Lower leg skin (tissue), 3 donors: ENCODE data around the gene HOXC9.

Experiments
- CTCF ChIP-seq, 3 donors: fragments of 450-650 bp; IDR thresholded peaks; one replicate each; pipeline ENCODE4 v1.5.1; 2016; ENCODE audit warnings: antibody characterized with exemption in 3 of 3, mild to moderate bottlenecking in 3 of 3, moderate library complexity in 2 of 3
- POLR2A ChIP-seq, 2 donors: fragments of 450-650 bp; IDR thresholded peaks; one replicate each; pipeline ENCODE4 v1.6.1; 2016 to 2017; ENCODE audit warnings: antibody characterized with exemption in 2 of 2, mild to moderate bottlenecking in 1 of 2, moderate library complexity in 1 of 2

DNA sequence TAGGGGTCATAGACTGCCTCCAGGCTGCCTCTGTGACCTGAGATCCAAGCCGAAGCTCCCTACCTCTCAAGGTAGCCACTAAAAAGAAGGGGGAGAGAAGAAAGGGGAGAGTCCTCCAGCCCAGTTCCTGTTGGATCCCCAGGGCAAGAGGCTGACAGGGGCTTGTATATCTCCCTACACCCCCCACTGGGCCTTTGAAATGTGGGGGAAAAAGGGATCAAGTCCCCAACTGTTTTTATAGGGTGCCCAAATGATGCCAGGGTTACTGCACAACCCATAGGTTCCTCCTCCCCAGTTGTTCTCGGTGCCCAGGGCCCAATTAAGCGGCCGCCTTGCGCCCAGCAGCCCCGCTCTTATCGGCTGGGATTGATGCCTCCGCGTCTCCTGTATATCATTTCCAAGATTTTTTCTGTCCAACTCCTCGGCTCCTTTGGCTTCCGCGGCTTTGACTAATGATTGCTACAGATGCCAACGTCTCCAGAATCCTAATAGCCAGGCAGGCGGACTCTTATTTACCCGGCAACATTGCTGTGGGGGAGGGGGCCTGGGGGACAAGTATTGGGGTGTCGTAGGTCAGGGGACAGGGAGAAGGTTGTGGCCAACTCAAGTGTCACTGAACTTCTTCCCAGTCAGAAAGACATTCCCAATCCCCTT, 46.0 kb downstream of the HOXC9 start:
- TF ChIP-seq CTCF (IDR thresholded peaks at IDR 0.05), result no peak
- TF ChIP-seq POLR2A (IDR thresholded peaks at IDR 0.05), result no peak
